Loucy (cell line): ENCODE results near the gene TPI1.

ENCODE experiments used
- H2AFZ ChIP-seq: fragments of 200-600 bp; sonication (generic); 2 replicates; pipeline ENCODE4 v1.6.0; 2016; ENCODE audit warnings: antibody characterized with exemption, mild to moderate bottlenecking, low read length, moderate library complexity
- H3F3A ChIP-seq: fragments of 200-600 bp; 2 replicates; pipeline ENCODE4 v1.6.0; 2016; ENCODE audit warnings: antibody characterized with exemption, low read depth, mild to moderate bottlenecking
- H3K27me3 ChIP-seq: fragments of 200-600 bp; sonication (generic); 2 replicates; pipeline ENCODE4 v1.6.1; 2014; ENCODE audit warnings: low read length, mild to moderate bottlenecking; ENCODE audit not compliant: insufficient read depth, poor library complexity, severe bottlenecking
- H3K36me3 ChIP-seq: fragments of 200-600 bp; sonication (generic); 2 replicates; pipeline ENCODE4 v1.6.1; 2016; ENCODE audit warnings: low read length; ENCODE audit not compliant: insufficient read depth
- H3K4me1 ChIP-seq: fragments of 200-600 bp; sonication (generic); 2 replicates; pipeline ENCODE4 v1.5.1; 2014; ENCODE audit warnings: low read length, mild to moderate bottlenecking; ENCODE audit not compliant: insufficient read depth, poor library complexity, severe bottlenecking
- H3K4me2 ChIP-seq: fragments of 200-600 bp; sonication (generic); 2 replicates; pipeline ENCODE4 v1.6.0; 2014; ENCODE audit warnings: antibody characterized with exemption, low read length, low read depth, mild to moderate bottlenecking; ENCODE audit not compliant: poor library complexity, severe bottlenecking
- H3K4me3 ChIP-seq: fragments of 200-600 bp; sonication (generic); 2 replicates; pipeline ENCODE4 v1.5.1; 2014; ENCODE audit warnings: low read length, mild to moderate bottlenecking, mixed read lengths; ENCODE audit not compliant: poor library complexity, severe bottlenecking
- H3K79me2 ChIP-seq: fragments of 200-600 bp; sonication (generic); 2 replicates; pipeline ENCODE4 v1.6.1; 2014; ENCODE audit warnings: low read length; ENCODE audit not compliant: insufficient read depth
- H3K9ac ChIP-seq: fragments of 200-600 bp; sonication (generic); 2 replicates; pipeline ENCODE4 v1.6.0; 2014; ENCODE audit warnings: mild to moderate bottlenecking, low read depth, low read length, moderate library complexity; ENCODE audit not compliant: poor library complexity, severe bottlenecking
- H3K9me2 ChIP-seq: fragments of 200-600 bp; sonication (generic); replicated peaks from 2 replicates; pipeline ENCODE4 v1.6.1; 2016; ENCODE audit warnings: low read depth, low read length, mixed read lengths
- H3K9me3 ChIP-seq: fragments of 200-600 bp; sonication (generic); 2 replicates; pipeline ENCODE4 v1.6.1; 2014; ENCODE audit warnings: mild to moderate bottlenecking, antibody characterized with exemption, low read length, low read depth; ENCODE audit not compliant: insufficient read depth
- H4K20me1 ChIP-seq: fragments of 200-600 bp; sonication (generic); 2 replicates; pipeline ENCODE4 v1.6.0; 2014; ENCODE audit warnings: antibody characterized with exemption, low read length, mild to moderate bottlenecking; ENCODE audit not compliant: insufficient read depth, poor library complexity, severe bottlenecking
- EZH2phosphoT487 ChIP-seq: fragments of 200-600 bp; IDR thresholded peaks from 2 replicates; pipeline ENCODE4 v1.6.1; 2018; ENCODE audit warnings: antibody characterized with exemption, mild to moderate bottlenecking, moderate library complexity, borderline replicate concordance
- TF ChIP-seq, protein P1 (sequence below): fragments of 200-600 bp; sonication (generic); conservative IDR thresholded peaks from 2 replicates; pipeline ENCODE4 v1.5.1; 2014; ENCODE audit warnings: mild to moderate bottlenecking, antibody characterized with exemption, low read length

The TPI1 gene

DNA sequence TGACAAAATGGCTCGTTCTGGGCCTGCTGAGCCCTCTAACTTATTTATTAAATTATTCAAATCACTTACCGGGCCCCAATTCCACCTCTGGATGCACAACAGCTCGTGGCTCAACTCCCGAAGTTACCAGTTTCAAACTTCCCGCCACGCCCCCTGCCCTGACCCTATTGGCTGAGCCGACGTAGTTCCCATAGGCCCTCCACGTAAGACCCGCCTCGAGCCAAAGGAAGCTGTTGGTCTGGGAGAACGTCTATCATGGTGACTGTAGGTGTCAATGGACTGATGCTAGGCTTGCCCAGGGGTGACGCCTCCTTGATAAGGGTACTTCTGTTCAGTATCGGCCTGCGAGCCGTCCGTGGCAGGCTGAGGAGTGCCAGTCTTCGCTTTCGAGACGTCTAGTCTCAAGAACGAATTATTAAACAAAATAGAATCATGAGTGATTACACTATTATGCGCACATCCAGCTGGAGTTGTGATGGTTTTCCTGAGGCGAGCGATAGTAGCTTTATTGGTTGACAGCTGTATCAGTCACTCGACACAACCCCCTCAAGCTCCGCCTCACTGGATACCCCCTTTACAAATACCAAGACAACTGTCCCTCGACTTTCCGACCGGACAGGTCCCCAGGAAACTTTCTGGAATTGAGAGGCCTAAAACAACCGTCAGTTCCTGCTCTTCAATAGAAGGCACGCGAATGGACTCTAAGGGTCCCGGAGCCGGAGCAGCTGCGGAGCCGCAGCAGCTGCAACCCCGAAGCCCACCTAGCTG, 16.0 kb upstream of the TPI1 start, which contains the start of gene CDCA3:
Gene CDCA3, minus strand, starts transcription at position 134 of the 768 bp plus-strand sequence. CDS start 334 bp downstream, outside the sequence.
- TF ChIP-seq EZH2phosphoT487: no peak
- TF ChIP-seq, protein P1, sequence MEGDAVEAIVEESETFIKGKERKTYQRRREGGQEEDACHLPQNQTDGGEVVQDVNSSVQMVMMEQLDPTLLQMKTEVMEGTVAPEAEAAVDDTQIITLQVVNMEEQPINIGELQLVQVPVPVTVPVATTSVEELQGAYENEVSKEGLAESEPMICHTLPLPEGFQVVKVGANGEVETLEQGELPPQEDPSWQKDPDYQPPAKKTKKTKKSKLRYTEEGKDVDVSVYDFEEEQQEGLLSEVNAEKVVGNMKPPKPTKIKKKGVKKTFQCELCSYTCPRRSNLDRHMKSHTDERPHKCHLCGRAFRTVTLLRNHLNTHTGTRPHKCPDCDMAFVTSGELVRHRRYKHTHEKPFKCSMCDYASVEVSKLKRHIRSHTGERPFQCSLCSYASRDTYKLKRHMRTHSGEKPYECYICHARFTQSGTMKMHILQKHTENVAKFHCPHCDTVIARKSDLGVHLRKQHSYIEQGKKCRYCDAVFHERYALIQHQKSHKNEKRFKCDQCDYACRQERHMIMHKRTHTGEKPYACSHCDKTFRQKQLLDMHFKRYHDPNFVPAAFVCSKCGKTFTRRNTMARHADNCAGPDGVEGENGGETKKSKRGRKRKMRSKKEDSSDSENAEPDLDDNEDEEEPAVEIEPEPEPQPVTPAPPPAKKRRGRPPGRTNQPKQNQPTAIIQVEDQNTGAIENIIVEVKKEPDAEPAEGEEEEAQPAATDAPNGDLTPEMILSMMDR: no peak

DNA sequence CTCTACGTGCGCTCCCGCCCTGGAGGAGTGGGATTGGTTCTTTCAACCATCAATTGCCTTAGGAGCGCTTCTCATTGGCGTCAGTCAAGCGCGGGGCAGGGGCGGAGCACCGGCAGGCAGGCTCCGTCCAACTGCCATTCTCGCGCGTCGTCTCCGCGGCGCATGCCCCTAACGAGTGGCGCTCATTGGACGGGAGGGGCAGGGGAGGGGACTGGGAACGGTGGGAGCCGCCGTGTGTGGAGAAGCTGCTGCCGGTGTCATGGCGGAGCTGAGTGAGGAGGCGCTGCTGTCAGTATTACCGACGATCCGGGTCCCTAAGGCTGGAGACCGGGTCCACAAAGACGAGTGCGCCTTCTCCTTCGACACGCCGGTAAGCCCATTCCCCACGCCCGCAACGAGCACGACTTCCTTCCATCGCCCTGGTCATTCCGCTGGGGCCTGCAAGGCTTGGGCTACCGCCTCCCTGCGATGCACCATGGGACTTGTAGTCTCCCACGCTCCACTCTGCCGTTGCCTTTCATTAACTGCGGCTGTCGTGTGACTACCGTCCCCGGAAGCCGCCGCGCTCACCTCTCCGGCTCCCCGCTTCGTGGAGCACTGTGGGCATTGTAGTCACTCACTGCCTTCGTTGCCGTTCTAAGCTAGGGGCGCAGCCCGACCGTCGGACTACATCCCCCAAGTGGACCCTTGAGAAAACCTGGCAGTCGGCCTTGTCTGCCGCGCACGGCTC, 15.2 kb upstream of the TPI1 start, which contains the start of gene USP5:
Gene USP5, plus strand, starts transcription at position 230 of the 730 bp plus-strand sequence. Its CDS starts 30 bp downstream, at position 260.
- Histone ChIP-seq H3F3A (peaks cover 4% of the 10 kb centered on the region), H3K36me3 (peaks cover 32% of the 10 kb centered on the region; the same call in 1 of the 2 replicates), H3K4me1 (peaks cover 42% of the 10 kb centered on the region), H3K4me2 (peak within 1 kb of the TSS; percentile 90), H3K79me2 (peaks cover 62% of the 10 kb centered on the region), H2AFZ (peak within 1 kb of the TSS; percentile 71), H4K20me1 (peaks cover 24% of the 10 kb centered on the region), H3K27me3 (no peaks in the 10 kb centered on the region), H3K9me2 (no peaks in the 10 kb centered on the region), H3K9ac (peak within 1 kb of the TSS; percentile 95), H3K9me3 (no peaks in the 10 kb centered on the region), H3K4me3 (peak within 1 kb of the TSS; percentile 82)
- no peak for TF ChIP-seq EZH2phosphoT487
- TF ChIP-seq, protein P1: no peak

More for the DNA sequence above, 16.0 kb upstream of the TPI1 start, which contains the start of gene CDCA3:
- H3K36me3 ChIP-seq: peaks cover 32% of the 10 kb centered on the region; the same call in 1 of the 2 replicates
- H2AFZ ChIP-seq: peak within 1 kb of the TSS; percentile 71
- H3F3A ChIP-seq: peaks cover 4% of the 10 kb centered on the region
- peak within 1 kb of the TSS; percentile 95 for H3K9ac ChIP-seq
- H3K27me3 ChIP-seq: no peaks in the 10 kb centered on the region
- H3K9me2 ChIP-seq: no peaks in the 10 kb centered on the region
- H3K4me1 ChIP-seq: peaks cover 42% of the 10 kb centered on the region
- H3K9me3 ChIP-seq: no peaks in the 10 kb centered on the region
- H3K4me3 ChIP-seq: peak within 1 kb of the TSS; percentile 82
- H3K79me2 ChIP-seq: peaks cover 69% of the 10 kb centered on the region
- H3K4me2 ChIP-seq: peak within 1 kb of the TSS; percentile 90
- H4K20me1 ChIP-seq: peaks cover 24% of the 10 kb centered on the region

DNA sequence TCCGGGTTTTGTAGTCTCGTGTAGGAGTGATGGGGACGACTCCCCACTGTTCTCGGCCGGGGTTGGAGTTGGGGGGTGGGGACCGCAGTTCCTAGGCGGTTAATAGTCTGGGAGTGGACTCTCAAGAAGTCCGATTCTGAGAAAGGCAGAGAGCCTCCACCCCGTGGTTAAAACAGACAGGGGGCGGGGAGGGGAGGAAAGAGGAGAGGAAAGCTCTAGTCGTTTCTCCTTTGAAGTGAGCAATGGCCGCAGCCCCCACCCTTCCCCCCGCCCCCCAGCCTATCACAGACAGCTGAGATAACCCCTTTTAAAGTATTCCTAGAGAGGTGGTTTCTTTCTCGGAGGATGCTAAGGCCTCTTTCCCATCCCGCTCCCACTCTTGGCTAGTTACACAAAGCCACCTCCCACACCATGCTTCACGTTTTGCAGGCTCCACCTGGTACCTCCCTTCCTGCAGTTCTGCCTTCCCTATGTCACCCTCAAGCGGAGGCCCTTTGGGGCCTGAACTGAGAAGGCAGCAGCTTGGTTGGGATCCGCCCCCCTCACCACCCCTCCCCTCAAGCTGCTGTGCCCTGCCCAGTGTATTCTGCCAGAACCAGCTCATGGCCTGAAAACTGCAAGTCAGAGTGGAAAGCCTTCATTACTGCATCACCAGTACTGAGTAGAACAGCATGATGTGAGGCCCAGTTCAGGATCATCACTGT, 14.5 kb upstream of the TPI1 start:
- Histone ChIP-seq H3K9me3 (no peaks in the 10 kb centered on the region), H3F3A (peaks cover 4% of the 10 kb centered on the region), H2AFZ (0 out of 2 replicates have a peak overlapping the region, but pooled peaks have one; percentile 41), H3K4me2 (peak overlapping the region; percentile 84), H3K27me3 (no peaks in the 10 kb centered on the region), H4K20me1 (peaks cover 24% of the 10 kb centered on the region), H3K4me1 (peaks cover 42% of the 10 kb centered on the region), H3K9ac (peak overlapping the region; percentile 69), H3K79me2 (peaks cover 61% of the 10 kb centered on the region), H3K9me2 (no peaks in the 10 kb centered on the region), H3K4me3 (peak overlapping the region; percentile 82), H3K36me3 (peaks cover 32% of the 10 kb centered on the region; the same call in 1 of the 2 replicates)
- TF ChIP-seq, protein P1: no peak
- TF ChIP-seq EZH2phosphoT487: no peak
